GM06990 (cell line): Measurements from ENCODE around the gene ZNF540.

Source experiments
- DNase-seq: peaks from one replicate; pipeline ENCODE4 v3.0.0-alpha.2; 2011; ENCODE audit not compliant: insufficient read length; ENCODE audit errors: extremely low read depth
- H3K27me3 ChIP-seq: replicated peaks from 2 replicates; pipeline ENCODE4 v1.6.0; 2011; ENCODE audit warnings: low read length; ENCODE audit not compliant: control insufficient read depth, insufficient read depth
- H3K36me3 ChIP-seq: 2 replicates; pipeline ENCODE4 v1.5.1; 2011; ENCODE audit warnings: low read length; ENCODE audit not compliant: control insufficient read depth, insufficient read depth
- H3K4me3 ChIP-seq: replicated peaks from 2 replicates; pipeline ENCODE4 v1.5.1; 2011; ENCODE audit warnings: low read depth, mild to moderate bottlenecking, control low read depth, low read length
- CTCF ChIP-seq: IDR thresholded peaks from 2 replicates; pipeline ENCODE4 v1.5.1; 2011; ENCODE audit warnings: low read length, control low read depth, mild to moderate bottlenecking, inconsistent platforms; ENCODE audit not compliant: insufficient read depth, poor library complexity, severe bottlenecking

Gene ZNF540

GRCh38 chr19:37594304-37594981 lies at the start of gene ZNF540, which contains the start of gene ZNF571:
Gene ZNF540 (plus strand): TSS chr19:37594876. CDS start chr19:37598448, 3,572 bp downstream.
Gene ZNF571 (minus strand): TSS chr19:37594792. CDS start chr19:37586676, 8,116 bp downstream.
- peak within 1 kb of the TSS; percentile 88 for H3K4me3 ChIP-seq
- no peaks in the 10 kb centered on the region for H3K36me3 ChIP-seq
- TF ChIP-seq CTCF = no peak
- DNase-seq = peak; percentile 92
- H3K27me3 ChIP-seq = no peaks in the 10 kb centered on the region

- TF ChIP-seq CTCF = peak; percentile 78
- H3K4me3 ChIP-seq = peak overlapping the region; percentile 95
- H3K36me3 ChIP-seq = no peaks in the 10 kb centered on the region
- H3K27me3 ChIP-seq = no peaks in the 10 kb centered on the region
- peak; percentile 93 for DNase-seq
Observed at GRCh38 chr19:37551129-37551993, 43.3 kb upstream of the ZNF540 start.

GRCh38 chr19:37563518-37563917 lies 31.2 kb upstream of the ZNF540 start:
- Histone ChIP-seq H3K27me3 (no peaks in the 10 kb centered on the region), H3K4me3 (no peak overlapping the region), H3K36me3 (no peaks in the 10 kb centered on the region)
- DNase-seq = no peak
- no peak for TF ChIP-seq CTCF

GRCh38 chr19:37564624-37565369 lies 29.9 kb upstream of the ZNF540 start:
- Histone ChIP-seq H3K36me3 (no peaks in the 10 kb centered on the region), H3K27me3 (no peaks in the 10 kb centered on the region), H3K4me3 (no peak overlapping the region)
- DNase-seq = no peak
- no peak for TF ChIP-seq CTCF

GRCh38 chr19:37565370-37565669 lies 29.4 kb upstream of the ZNF540 start:
- no peak for TF ChIP-seq CTCF
- Histone ChIP-seq H3K36me3 (no peaks in the 10 kb centered on the region), H3K4me3 (no peak overlapping the region), H3K27me3 (no peaks in the 10 kb centered on the region)
- DNase-seq = no peak
